NCI-H1930 (cell line): Measurements from ENCODE around the gene LDAH.
"Not testable (repeated sequence)": the region's sequence is repeated elsewhere in the genome, so short reads cannot be mapped to it uniquely, and the experiment has no call there.

ENCODE experiments used
- DNase-seq, 2 experiments: peaks; one replicate each; lab custom pipeline; 2025; lab: John Stamatoyannopoulos, UW

LDAH gene

DNA sequence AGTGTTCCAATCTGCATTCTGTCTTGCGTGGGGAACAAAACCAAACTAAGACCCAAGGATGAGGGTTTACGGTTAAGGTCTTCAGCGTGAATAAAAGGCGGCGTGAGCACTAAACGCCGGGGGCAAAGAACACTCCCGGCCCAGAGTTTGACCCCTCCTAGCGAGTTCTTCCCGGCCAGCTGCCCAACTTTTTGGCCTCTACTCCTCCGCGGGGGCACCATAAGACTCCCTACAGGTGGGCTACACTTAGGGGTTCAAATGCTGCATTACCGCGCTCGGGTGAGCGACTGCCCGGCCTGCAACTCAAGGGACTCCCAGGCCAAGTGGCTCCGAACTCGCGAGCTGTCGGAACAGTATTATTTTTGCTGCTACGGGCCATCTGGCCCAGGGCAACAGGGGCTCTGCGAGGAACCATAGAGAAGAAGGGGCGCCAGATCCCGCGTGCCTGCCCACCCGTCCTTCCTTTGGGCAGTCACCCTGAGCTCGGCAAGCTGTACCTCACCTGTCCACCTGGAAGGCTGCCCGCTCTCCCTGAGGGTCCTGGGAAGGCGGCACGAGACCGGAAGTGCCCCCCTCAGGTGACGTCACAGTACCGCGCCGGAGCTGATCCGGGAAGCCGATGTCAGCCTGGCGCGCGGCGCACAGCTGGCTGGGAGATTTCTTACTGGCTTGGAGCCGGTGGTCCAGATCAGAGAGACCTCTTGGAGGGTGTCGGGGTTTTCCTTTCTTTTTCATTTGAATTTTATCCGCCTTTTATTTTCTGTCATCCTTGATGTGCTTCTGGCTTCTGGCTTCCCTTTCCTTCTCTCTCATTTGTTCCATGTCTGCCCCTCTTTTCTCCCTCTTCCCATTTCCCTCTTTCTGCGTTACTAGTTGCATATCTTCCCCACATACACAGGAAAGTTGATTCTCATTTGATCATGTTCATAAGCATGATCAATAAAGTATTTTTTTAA is at the start of gene LDAH:
Gene LDAH, minus strand, starts transcription at position 567 of the 956 bp plus-strand sequence. CDS start 21,638 bp downstream, outside the sequence.
- DNase-seq, result peak; percentile 81 to 89

DNA sequence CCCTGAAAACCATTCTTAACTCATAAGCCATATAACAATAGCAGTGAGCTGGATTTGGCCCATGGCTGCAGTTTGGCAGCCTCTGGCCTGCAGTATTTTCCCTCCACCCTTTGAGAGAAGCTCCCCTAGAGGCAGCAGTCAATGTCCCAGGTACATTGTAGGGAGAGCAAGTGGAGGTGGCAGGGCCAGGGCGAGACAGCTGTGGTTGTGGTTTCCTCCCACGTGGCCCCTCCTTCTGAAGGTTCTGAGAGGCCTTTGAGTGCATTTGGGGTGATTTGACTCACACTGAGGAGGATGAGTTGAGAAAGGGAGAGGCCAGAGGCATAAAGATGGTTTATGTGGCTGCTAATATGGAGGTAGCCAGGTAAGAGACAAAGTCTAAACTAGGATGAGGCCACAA is 45.5 kb upstream of the LDAH start:
- DNase-seq, result no peak

DNA sequence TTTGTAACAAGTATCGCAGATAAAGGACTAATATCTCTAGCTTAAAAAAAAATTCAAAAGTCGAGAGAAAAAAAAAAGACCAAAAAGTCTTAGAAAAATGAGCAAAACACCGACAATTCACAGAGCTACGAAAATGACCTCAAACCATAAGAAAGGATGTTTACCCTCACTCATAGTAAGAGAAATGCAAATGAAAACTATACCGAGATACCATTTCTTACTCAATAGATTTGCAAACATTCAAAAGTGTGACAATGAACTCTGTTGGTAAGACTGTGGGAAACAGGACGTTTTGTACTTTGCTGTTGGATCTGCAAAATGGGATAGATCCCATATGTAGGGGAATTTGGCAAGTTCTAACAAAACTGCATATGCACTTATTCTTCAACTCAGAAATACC is 39.9 kb upstream of the LDAH start:
- DNase-seq, result no peak

DNA sequence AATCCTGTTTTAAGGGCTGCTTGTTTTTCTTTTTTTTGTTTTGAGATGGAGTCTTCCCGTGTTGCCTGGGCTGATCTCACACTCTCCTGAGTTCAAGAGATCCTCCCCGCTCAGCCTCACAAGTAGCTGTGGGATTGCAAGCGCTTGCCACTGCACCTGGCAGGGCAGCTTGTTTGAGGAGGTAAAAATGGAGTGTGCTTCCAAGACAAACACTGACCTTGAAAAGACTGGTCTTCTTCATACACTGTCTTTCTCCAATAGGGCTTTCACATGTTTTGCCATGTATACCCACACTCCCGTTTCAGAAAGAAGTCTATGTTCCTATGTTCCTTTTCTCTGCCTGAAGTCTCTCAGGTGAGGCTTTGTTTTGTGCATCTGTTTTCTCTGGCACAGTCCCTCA is 32.6 kb upstream of the LDAH start:
- DNase-seq, result no peak

DNA sequence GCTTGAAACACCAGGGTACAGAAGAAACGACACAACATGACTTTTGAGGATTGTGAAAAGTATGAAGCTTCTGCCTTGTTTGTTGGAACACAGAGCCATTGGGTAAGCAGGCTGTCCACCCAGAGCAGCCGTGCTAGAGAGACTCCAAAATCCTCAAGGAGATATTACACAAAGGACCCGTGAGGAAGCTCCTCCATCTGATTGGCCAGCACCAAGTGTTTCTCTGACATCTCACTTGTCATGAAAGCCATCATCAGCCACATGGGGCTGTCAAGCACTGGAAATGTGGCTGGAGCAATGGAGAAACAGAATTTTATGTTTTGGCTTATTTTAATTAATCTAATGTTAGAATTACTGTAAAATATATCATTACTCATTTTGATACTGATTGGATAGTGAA is 29.8 kb upstream of the LDAH start:
- DNase-seq, result no peak

DNA sequence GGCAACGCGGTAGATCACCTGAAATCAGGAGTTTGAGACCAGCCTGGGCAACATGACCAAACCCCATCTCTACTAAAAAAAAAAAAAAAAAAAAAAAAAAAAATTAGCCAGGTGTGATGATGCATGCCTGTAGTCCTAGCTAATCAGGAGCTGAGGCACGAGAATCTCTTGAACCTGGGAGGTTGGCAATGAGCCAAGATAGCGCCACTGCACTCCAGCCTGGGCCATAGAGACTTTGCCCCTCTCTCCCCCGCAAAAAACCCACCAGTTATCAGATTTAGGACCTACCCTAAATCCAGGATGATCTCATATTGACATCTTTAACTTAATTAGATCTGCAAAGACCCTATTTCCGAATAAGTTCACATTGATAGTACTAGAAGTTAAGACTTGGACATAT is 29.2 kb upstream of the LDAH start:
- DNase-seq, result no peak

DNA sequence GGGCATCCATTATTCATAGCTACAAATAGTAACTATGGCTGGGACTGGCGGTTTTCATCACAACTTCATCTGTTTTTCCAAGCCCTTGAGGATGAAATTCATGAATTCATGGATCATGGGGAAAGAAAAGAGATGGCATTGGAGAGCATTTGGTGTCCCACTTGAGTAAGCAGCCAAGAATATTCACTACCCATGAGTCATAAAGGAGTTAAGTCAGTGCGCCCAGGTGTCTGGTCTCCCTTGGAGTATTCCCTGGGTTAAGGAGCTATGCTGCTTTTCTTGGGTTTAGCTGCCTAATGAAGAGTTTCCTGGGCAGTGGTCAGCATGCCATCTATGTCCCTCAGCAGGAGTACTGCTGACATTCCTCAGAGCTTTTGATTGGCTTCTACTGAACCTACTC is 21.3 kb upstream of the LDAH start:
- DNase-seq, result no peak

DNA sequence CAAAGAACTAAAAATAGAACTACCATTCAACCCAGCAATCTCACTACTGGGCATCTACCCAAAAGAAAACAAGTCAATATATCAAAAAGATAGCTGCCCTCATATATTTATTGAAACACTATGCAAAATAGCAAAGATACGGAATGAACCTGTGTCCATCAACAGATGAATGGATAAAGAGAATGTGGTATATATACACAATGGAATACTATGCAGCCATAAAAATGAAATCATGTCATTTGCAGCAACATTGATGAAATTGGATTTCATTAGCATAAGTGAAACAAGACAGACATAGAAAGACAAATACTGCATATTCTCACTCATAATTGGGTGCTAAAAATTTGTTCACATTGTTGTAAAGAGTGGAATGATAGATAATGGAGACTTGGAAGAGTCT is 16.2 kb upstream of the LDAH start:
- no peak for DNase-seq

DNA sequence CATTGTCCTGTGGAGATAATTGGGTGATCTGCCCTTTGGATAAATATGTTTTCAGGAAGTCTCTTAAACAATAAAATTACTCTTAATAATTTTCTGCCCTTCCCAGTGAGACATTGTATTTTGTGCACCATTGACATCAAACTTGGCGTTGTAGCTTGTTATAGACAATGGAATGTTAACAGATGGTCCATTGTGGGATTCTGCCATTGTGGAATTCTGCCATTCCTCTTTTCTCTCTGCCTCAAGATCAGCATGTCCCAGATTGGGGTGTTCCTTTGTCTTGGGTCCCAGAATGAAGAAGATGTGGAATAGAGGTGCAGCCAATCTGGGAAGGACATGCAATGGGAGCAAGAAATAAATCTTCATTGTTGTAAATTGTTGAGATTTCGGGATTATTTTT is 15.1 kb upstream of the LDAH start:
- peak; percentile 73 to 76 for DNase-seq

DNA sequence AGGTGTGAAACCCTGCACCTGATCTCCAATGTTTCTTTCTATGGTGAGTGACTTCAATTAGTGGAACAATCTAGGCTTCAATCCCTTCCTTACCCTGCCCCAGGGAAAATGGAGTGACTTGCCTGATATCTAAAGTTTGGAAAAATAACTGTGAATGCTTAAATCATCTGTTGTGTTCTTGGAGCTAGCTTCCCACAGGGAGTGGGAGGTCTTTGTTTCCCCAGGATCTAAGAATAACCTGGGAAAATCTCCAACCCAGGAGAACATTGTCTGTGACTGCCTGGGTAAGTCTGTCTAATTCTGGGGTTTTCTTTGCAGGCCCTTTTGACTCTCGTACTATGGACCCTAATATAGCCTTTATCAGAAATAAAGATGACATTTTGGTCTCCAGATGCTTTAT is 13.6 kb upstream of the LDAH start:
- no peak for DNase-seq

DNA sequence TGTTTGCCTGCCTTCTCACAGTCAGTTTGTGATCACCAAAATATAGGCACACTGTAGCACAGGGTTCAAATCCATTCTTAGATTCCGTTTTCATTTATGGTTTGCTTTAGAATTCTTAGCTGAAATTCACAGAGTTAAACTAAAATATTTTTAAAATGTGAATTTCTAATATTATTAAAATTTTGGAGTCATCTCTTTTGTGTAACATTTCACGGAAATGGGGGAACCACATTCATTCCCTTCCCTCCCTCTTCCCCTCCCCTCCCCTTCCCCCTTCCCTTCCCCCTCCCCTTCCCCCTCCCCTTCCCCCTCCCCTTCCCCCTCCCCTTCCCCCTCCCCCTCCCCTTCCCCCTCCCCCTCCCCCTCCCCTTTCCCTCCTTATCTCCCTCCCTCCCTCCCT is 11.4 kb upstream of the LDAH start:
- no peak for DNase-seq

DNA sequence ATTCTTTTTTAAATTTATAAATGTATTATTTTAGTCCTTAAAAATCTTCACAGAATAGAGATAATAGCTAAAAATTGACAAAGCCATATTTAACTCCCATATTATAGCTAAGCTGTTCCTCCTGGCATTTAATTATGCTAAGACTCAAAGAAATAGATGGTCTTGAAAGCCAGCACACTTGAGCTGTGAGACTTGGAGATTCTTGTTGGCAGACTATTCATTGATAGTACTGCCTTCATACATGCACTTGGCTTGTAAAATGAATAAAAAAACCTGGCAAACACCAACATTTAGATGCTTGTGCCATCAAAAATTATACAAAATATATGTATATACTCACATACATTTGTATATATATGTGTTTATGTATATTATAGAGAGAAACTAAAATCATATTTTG is 9.7 kb upstream of the LDAH start:
- no peak for DNase-seq

DNA sequence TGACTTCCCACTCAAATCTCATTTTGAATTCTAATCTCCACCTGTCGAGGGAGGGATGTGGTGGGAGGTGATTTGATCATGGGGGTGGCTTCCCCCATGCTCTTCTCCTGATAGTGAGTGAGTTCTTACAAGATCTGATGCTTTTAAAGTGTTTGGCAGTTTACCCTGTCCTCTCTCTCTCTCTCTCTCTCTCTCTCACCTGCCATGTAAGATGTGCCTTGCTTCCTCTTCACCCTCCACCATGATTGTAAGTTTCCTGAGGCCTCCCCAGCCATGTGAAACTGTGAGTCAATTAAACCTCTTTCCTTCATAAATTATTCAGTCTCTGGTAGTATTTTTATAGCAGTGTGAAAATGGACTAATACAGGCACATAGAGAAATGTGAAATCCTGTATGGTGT is 7.0 kb upstream of the LDAH start:
- DNase-seq, result no peak

DNA sequence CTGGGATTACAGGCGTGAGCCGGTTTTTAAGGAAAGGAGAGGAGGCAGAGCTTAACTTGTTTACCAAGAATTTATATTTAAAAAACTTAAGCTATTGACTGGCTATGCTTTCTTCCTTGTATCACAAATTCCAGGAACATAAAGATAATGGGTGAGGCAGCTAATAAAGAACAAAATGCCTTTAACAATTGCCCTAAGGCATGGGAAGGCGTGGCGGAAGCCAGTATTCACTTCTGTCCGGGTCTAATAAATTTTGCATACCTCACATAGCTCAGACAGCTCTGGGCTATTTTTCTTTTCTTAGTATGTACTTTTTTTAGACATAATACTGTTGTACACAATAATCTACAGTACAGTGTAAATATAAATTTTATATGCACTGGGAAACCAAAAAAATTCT is 1.0 kb upstream of the LDAH start:
- no peak for DNase-seq

DNA sequence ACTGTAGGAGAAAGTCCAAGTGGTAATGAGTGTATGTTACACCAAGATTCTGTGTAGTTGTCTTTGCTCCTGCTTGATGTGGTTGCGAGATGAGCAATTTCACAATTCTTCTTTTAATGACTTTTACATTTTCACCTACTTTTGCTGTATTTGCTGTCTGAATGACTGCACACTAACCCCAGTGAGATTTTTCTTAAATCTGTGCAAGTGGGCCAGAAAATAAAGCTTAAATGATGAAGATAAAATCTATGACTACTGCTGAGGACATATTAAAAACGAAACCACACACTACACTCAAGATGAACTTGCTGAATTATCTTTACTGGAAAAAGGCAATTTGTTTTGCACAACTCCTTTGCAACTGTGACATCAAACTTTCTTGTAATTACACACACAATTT is 4.1 kb downstream of the LDAH start:
- DNase-seq, result no peak

DNA sequence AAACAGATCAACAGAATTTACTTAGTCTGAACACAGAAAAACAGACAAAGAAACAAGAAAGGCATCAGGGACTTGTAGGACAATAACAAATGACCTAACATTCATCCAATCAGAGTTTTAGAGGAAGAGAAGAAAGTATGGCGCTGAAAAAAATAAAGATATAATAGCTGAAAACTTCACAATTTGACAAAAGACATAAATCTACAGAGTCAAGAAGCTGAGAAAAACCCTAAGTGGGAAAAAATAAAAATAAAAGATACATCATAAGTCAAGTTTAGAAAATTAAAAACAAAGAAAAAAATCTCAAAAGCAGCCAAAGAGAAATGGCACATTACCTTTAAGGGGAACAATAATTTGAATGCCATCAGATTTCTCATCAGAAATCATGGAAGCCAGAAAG is 7.7 kb downstream of the LDAH start:
- no peak for DNase-seq

DNA sequence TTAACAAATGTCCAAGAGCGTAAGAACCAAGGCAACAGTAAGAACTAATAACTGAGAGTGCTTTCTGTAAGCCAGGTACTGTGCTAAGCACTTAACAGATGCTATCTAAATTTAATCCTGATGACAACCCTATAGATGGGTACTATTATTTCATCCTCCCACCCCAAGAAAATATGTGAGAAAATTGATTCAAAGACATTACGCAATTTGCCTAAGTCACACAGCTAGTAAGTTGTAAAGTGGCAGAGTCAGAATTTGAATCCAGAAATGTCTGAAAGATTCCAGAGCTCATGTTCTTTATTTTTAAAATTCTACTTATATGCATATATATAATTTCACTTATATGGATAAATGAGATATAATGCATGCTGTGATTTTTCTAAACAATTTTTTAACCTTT is 10.1 kb downstream of the LDAH start:
- DNase-seq, result no peak

DNA sequence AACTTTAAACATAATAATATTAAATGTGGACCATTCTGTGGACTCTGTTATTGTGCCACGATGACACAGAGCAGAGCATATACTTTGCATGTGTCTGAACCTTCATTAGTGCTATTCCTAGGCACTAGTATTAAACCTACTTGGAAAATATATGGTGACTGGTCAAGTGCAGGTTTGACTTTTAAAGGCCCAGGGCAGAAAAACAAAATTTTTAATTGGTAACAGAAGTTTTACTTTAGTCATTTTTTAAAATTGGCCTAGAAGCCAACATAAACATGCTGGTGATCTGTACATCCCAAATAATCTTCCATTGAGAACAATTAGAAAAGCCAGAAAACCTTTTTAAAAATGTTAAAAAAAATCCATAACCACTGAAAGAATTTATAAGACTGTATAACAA is 16.6 kb downstream of the LDAH start:
- no peak for DNase-seq

DNA sequence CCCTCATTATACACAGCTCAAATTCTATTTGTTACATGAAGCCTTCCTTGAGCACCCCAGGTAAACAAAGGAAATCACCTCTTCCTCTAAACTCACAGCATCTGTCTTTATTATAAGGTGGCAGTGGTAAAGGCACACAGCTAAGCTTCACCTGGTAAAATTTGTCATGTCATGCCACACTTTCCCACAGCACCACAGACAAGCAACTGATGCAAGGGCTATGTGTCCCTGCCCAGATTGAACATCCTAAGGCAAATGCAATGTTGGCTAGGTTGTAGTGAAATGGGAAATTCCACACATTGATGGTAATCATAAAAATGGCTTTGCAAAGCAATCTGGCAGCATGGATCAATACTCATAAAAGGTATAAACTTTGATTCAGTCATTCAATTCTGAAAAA is 18.9 kb downstream of the LDAH start:
- DNase-seq, result no peak

DNA sequence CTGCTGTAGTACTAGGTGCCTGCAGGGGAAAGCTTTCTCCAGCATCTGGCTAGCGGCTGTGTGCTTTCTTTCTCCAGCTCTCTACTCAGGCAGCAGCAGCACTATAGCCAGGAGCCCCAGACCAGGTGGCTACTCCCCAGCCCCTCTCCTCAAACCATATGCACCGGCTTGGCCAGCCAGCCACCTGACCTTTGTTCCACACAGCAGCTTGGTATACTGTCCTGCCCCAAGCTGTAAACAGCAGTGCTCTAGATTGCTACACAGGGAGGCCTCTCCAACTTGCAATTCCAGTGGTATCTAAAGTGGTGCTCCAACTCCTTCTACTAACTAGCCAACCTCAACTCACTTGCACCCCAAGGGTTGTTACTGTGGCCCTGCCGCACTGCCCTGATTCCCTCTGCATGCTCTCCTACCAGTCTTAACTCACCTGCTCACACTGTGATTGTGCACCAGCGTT is 19.6 kb downstream of the LDAH start:
- DNase-seq, result no peak

DNA sequence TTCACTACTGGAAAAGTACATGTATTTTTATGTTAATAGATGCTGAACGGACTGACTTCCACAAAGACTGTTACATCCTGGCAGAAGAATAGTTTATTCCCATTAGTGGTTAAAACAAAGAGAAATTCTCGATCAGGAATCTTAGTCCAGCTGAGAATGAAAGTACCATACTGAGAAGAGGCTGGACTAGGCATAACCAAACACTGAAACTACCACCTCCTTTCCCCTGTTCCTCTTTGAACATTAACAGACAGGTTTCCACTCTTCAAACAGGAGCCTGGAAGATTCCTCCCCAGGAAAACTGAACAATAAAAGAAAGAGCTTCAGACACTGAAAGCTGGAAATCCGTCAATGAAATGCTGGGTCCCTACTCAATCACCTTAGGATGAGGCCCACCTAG is 25.8 kb downstream of the LDAH start:
- no peak for DNase-seq

DNA sequence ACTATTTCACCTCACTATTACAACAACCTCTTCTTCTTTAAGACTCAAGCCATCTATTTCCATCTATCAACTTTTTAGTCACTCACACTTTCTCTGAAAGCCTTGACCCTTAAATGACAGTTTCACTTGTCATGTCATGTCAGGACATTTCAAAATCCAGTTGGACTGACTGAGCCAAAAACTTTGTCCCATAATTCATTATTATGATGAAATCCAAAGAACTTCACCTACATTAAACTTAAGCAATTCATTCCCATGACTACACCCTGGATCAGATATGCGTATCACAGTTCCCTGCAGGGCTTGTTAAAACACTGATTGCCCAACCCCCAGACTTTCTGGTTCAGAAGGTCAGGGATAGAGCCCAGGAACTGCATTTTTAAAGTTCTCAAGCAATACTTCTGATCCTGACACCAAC is 26.5 kb downstream of the LDAH start:
- DNase-seq, result no peak

DNA sequence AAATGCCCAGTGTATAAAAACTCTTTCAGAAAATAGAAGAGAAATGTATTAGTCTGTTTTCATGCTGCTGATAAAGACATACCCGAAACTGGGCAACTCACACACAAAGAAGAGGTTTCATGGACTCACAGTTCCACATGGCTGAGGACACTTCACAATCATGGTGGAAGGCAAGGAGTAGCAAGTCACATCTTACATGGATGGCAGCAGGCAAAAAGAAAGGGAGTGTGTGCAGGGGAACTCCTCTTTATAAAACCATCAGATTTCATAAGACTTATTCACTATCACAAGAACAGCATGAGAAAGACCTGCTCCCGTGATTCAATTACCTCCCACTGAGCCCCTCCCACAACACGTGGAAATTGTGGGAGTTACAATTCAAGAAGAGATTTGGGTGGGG is 29.0 kb downstream of the LDAH start:
- not testable (repeated sequence) for DNase-seq

DNA sequence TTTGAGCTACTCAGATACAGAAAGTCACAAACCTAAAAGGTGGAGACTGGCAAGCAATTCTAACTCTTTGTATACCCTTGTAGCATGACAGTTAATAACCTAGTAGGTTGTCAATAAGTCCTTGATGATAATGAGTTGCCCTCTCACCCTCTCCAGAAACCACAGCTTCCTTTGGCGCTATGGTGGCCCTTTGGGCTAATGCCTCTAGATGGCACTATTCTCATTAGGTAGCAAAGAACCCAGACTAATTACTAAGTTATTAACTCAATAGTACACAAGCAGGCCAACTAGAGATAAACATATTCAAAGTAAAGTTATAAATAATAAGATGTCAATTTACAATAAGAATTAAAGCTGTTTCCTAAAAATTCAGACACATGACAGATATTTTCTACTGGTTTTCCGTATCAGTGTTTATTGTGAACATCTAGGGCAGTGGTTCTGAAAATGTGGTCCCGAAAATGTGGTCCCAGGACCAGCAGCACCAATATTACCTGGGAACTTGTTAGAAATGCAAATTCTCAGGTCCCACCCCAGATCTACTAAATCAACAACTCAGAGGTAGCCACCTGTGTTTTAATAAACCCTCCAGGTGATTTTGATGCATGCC is 41.1 kb downstream of the LDAH start:
- no peak for DNase-seq
